SK-N-SH (cell line): ENCODE measurements around the gene ITGB5. TPM values are rescaled to one million over a fixed set of nuclear protein-coding genes. Genes with fewer than 3 reads are reported as not detected.

Experiments
- CTCF ChIA-PET: fragments of 300-600, 350-600 bp; formaldehyde crosslinking; extraction: SDS; loops from one replicate; lab custom pipeline; 2021; lab: Yijun Ruan, JAX
- POLR2A ChIA-PET: fragments of 350-600 bp; sonication (Branson Sonifier 250); formaldehyde crosslinking; extraction: SDS; loops from one replicate; lab custom pipeline; 2020; ENCODE audit warnings: antibody characterized with exemption, inconsistent platforms; lab: Yijun Ruan, JAX
- DNase-seq: peaks from one replicate; pipeline ENCODE4 v3.0.0; 2012
- H2AFZ ChIP-seq: fragments of 200-600 bp; sonication (generic); 2 replicates; pipeline ENCODE4 v1.8.1; 2016; ENCODE audit warnings: antibody characterized with exemption, mild to moderate bottlenecking, low read depth
- H3F3A ChIP-seq: fragments of 200-600 bp; sonication (generic); replicated peaks from 2 replicates; pipeline ENCODE3; 2016; ENCODE audit warnings: antibody characterized with exemption, mild to moderate bottlenecking; ENCODE audit not compliant: insufficient read depth
- H3K27ac ChIP-seq, 2 experiments: fragments of 200-500 bp in 1 of 2; fragments of 200-600 bp in 1 of 2; sonication (Bioruptor generic) in 1 of 2; sonication (generic), shearing (Covaris generic) in 1 of 2; 2 replicates each; pipeline versions ENCODE4 v1.5.1 to v1.6.1; 2014 to 2016; ENCODE audit warnings: low read depth in 2 of 2, inconsistent platforms in 1 of 2, low read length in 1 of 2, mild to moderate bottlenecking in 1 of 2, mixed read lengths in 1 of 2
- H3K27me3 ChIP-seq: fragments of 200-600 bp; sonication (generic), shearing (Covaris generic); 2 replicates; pipeline ENCODE4 v1.6.1; 2016; ENCODE audit warnings: mixed run types; ENCODE audit not compliant: insufficient read depth
- H3K36me3 ChIP-seq, 2 experiments: fragments of 200-500 bp in 1 of 2; fragments of 200-600 bp in 1 of 2; sonication (Bioruptor generic) in 1 of 2; sonication (generic) in 1 of 2; replicated peaks in 1 of 2; 2 replicates each; pipeline versions ENCODE3 to v1.5.1; 2014 to 2016; ENCODE audit warnings: low read length in 1 of 2, mild to moderate bottlenecking in 1 of 2; ENCODE audit not compliant: insufficient read depth in 2 of 2, control insufficient read depth in 1 of 2
- H3K4me1 ChIP-seq, 2 experiments: fragments of 200-500 bp in 1 of 2; fragments of 200-600 bp in 1 of 2; sonication (Bioruptor generic) in 1 of 2; sonication (generic), shearing (Covaris generic) in 1 of 2; 2 replicates each; pipeline versions ENCODE4 v1.5.1 to v1.6.1; 2014 to 2016; ENCODE audit warnings: low read depth in 1 of 2, low read length in 1 of 2, mixed run types in 1 of 2; ENCODE audit not compliant: insufficient read depth in 2 of 2, control insufficient read depth in 1 of 2
- H3K4me2 ChIP-seq: fragments of 200-600 bp; sonication (generic), shearing (Covaris generic); 2 replicates; pipeline ENCODE4 v1.6.1; 2017; ENCODE audit warnings: mixed run types
- H3K4me3 ChIP-seq, 2 experiments: fragments of 200-500 bp in 1 of 2; fragments of 200-600 bp in 1 of 2; sonication (Bioruptor generic) in 1 of 2; sonication (generic), shearing (Covaris generic) in 1 of 2; 2 replicates each; pipeline versions ENCODE4 v1.5.1 to v1.8.1; 2014 to 2016; ENCODE audit warnings: low read depth in 2 of 2, inconsistent platforms in 1 of 2, low read length in 1 of 2, mild to moderate bottlenecking in 1 of 2, mixed read lengths in 1 of 2, moderate library complexity in 1 of 2
- H3K79me2 ChIP-seq: fragments of 200-600 bp; sonication (generic); 2 replicates; pipeline ENCODE4 v1.8.1; 2017; ENCODE audit warnings: mild to moderate bottlenecking; ENCODE audit not compliant: insufficient read depth
- H3K9ac ChIP-seq: fragments of 200-600 bp; sonication (generic); 2 replicates; pipeline ENCODE4 v1.6.1; 2017; ENCODE audit warnings: mixed run types
- H3K9me2 ChIP-seq: fragments of 200-600 bp; sonication (generic); 2 replicates; pipeline ENCODE4 v1.6.1; 2017; ENCODE audit warnings: mixed run types
- H3K9me3 ChIP-seq: fragments of 200-600 bp; sonication (generic); 2 replicates; pipeline ENCODE4 v1.6.1; 2017; ENCODE audit warnings: mixed run types, mild to moderate bottlenecking, moderate library complexity
- H4K20me1 ChIP-seq: fragments of 200-600 bp; sonication (generic); 2 replicates; pipeline ENCODE4 v1.6.1; 2017; ENCODE audit warnings: mild to moderate bottlenecking, mixed run types; ENCODE audit not compliant: insufficient read depth
- CHD2 ChIP-seq: fragments of 150-350 bp; IDR thresholded peaks from 2 replicates; pipeline ENCODE4 v1.6.1; 2018; ENCODE audit warnings: low read length; ENCODE audit not compliant: partially characterized antibody
- FOSL2 ChIP-seq: IDR thresholded peaks from 2 replicates; pipeline ENCODE4 v1.4.0; 2012; ENCODE audit warnings: low read depth, mild to moderate bottlenecking, moderate library complexity, borderline replicate concordance
- GABPA ChIP-seq: IDR thresholded peaks from 2 replicates; pipeline ENCODE4 v1.4.0; 2012; ENCODE audit warnings: low read depth, mild to moderate bottlenecking
- GATA2 ChIP-seq: sonication (generic); formaldehyde crosslinking; IDR thresholded peaks from 2 replicates; pipeline ENCODE4 v1.5.0; 2020; ENCODE audit warnings: mild to moderate bottlenecking, missing genetic modification reagents
- JUND ChIP-seq: IDR thresholded peaks from 2 replicates; pipeline ENCODE4 v1.4.0; 2012
- MEF2A ChIP-seq: IDR thresholded peaks from 2 replicates; pipeline ENCODE4 v1.4.0; 2012; ENCODE audit warnings: low read depth, borderline replicate concordance
- MXI1 ChIP-seq: IDR thresholded peaks from 2 replicates; pipeline ENCODE4 v1.6.1; 2012; ENCODE audit warnings: mild to moderate bottlenecking, low read depth, low read length, improper control_type of control experiment
- NFIC ChIP-seq: IDR thresholded peaks from 2 replicates; pipeline ENCODE4 v1.4.0; 2012; ENCODE audit warnings: borderline replicate concordance
- POLR2AphosphoS5 ChIP-seq: IDR thresholded peaks from 2 replicates; pipeline ENCODE4 v1.6.1; 2012; ENCODE audit warnings: low read depth, low read length
- RCOR1 ChIP-seq: fragments of 150-350 bp; IDR thresholded peaks from 2 replicates; pipeline ENCODE4 v1.6.1; 2017; ENCODE audit warnings: antibody characterized with exemption, low read length
- RFX5 ChIP-seq: IDR thresholded peaks from 2 replicates; pipeline ENCODE4 v1.6.1; 2012; ENCODE audit warnings: mild to moderate bottlenecking, improper control_type of control experiment, low read length
- RXRA ChIP-seq: IDR thresholded peaks from 2 replicates; pipeline ENCODE4 v1.4.0; 2012; ENCODE audit warnings: low read depth, mild to moderate bottlenecking, borderline replicate concordance
- TCF12 ChIP-seq: IDR thresholded peaks from 2 replicates; pipeline ENCODE4 v1.4.0; 2012
- TEAD4 ChIP-seq: IDR thresholded peaks from 2 replicates; pipeline ENCODE4 v1.4.0; 2012; ENCODE audit warnings: mild to moderate bottlenecking, borderline replicate concordance; ENCODE audit not compliant: insufficient read depth
- WGBS: methylation state at CpG from one replicate; pipeline ENCODE4 v1.1.6; 2017; ENCODE audit warnings: low lambda C conversion rate; 5-methylcytosine and 5-hydroxymethylcytosine counted together
- polyA plus RNA-seq, 3 experiments: library from polyadenylated mRNA; depleted of rRNA; stranded (reverse); fragments of >200 nt; gene quantifications; 2 replicates each; pipeline ENCODE4 v1.2.3, GENCODE V29; 2012
- TF ChIP-seq, protein P1 (sequence below): IDR thresholded peaks from 2 replicates; pipeline ENCODE4; 2012
- TF ChIP-seq, protein P2 (sequence below): fragments of 200-600 bp; sonication (generic); IDR thresholded peaks from 2 replicates; pipeline ENCODE4 v1.6.1; 2017; ENCODE audit warnings: antibody characterized with exemption, mild to moderate bottlenecking, moderate library complexity
- TF ChIP-seq, protein P3 (sequence below): IDR thresholded peaks from 2 replicates; pipeline ENCODE4 v1.4.0; 2012; ENCODE audit warnings: low read depth

Gene ITGB5
- polyA plus RNA-seq, 1 of the 3 experiments (the other 2 are of a cell fraction): 481 TPM

GRCh38 chr3:124846189-124846588, 41.0 kb downstream of the ITGB5 start:
- TF ChIP-seq NFIC: no peak
- no peak for TF ChIP-seq TCF12
- TF ChIP-seq JUND: no peak
- no peak for TF ChIP-seq GATA2 (CRISPR knock-in tag)
- TF ChIP-seq, protein P1, sequence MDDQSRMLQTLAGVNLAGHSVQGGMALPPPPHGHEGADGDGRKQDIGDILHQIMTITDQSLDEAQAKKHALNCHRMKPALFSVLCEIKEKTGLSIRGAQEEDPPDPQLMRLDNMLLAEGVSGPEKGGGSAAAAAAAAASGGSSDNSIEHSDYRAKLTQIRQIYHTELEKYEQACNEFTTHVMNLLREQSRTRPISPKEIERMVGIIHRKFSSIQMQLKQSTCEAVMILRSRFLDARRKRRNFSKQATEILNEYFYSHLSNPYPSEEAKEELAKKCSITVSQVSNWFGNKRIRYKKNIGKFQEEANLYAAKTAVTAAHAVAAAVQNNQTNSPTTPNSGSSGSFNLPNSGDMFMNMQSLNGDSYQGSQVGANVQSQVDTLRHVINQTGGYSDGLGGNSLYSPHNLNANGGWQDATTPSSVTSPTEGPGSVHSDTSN: no peak
- no peak for TF ChIP-seq POLR2AphosphoS5
- TF ChIP-seq, protein P2, sequence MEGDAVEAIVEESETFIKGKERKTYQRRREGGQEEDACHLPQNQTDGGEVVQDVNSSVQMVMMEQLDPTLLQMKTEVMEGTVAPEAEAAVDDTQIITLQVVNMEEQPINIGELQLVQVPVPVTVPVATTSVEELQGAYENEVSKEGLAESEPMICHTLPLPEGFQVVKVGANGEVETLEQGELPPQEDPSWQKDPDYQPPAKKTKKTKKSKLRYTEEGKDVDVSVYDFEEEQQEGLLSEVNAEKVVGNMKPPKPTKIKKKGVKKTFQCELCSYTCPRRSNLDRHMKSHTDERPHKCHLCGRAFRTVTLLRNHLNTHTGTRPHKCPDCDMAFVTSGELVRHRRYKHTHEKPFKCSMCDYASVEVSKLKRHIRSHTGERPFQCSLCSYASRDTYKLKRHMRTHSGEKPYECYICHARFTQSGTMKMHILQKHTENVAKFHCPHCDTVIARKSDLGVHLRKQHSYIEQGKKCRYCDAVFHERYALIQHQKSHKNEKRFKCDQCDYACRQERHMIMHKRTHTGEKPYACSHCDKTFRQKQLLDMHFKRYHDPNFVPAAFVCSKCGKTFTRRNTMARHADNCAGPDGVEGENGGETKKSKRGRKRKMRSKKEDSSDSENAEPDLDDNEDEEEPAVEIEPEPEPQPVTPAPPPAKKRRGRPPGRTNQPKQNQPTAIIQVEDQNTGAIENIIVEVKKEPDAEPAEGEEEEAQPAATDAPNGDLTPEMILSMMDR: no peak
- no peak for TF ChIP-seq FOSL2
- TF ChIP-seq RCOR1: no peak
- TF ChIP-seq RFX5: no peak
- TF ChIP-seq MEF2A: no peak
- TF ChIP-seq, protein P3, sequence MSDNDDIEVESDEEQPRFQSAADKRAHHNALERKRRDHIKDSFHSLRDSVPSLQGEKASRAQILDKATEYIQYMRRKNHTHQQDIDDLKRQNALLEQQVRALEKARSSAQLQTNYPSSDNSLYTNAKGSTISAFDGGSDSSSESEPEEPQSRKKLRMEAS: no peak
- TF ChIP-seq TEAD4: no peak
- TF ChIP-seq CHD2: no peak
- no peak for TF ChIP-seq MXI1
- no peak for TF ChIP-seq GABPA
- no peak for TF ChIP-seq RXRA
- no peak overlapping the region for H2AFZ ChIP-seq
- no peak overlapping the region for H3K4me3 ChIP-seq
- 47% methylated on average over 2 of the region's 2 CpGs for WGBS
- H3K27ac ChIP-seq: peak overlapping the region; percentile 90 to 95
- peak overlapping the region; percentile 41 for H3K4me2 ChIP-seq
- peaks cover 40 to 74% of the 10 kb centered on the region in 2 experiments for H3K4me1 ChIP-seq
- H3K9me2 ChIP-seq: no peaks in the 10 kb centered on the region
- H3K27me3 ChIP-seq: no peaks in the 10 kb centered on the region
- H3K9me3 ChIP-seq: no peaks in the 10 kb centered on the region
- ChIA-PET CTCF (interaction anchor here (1.4 kb wide), 1 partner anchor 85 kb away, joined by 6 read pairs; no protein-coding TSS in a partner anchor), POLR2A (interaction anchor here (1.6 kb wide), 1 partner anchor 74 kb away, joined by 4 read pairs; no protein-coding TSS in a partner anchor)
- no peak for DNase-seq
- peaks cover 49% of the 10 kb centered on the region for H3K79me2 ChIP-seq
- H3K9ac ChIP-seq: no peak overlapping the region
- H4K20me1 ChIP-seq: no peaks in the 10 kb centered on the region
- peaks cover 27% of the 10 kb centered on the region for H3F3A ChIP-seq
- H3K36me3 ChIP-seq: peaks cover 47 to 62% of the 10 kb centered on the region in 2 experiments
